Hepatocyte (in vitro differentiated cells): ENCODE measurements around the gene TSFM. TPM values are rescaled to one million over a fixed set of nuclear protein-coding genes. Genes with fewer than 3 reads are reported as not detected.

Experiments used
- DNase-seq: peaks from one replicate; pipeline ENCODE4 v3.0.0-alpha.2; 2016; ENCODE audit warnings: low spot score
- H2AFZ ChIP-seq: fragments of 200-600 bp; sonication (generic); 2 replicates; pipeline ENCODE4 v1.6.0; 2016; ENCODE audit warnings: antibody characterized with exemption, mild to moderate bottlenecking
- H3K27ac ChIP-seq: fragments of 200-600 bp; sonication (generic); 2 replicates; pipeline ENCODE4 v1.5.1; 2016; ENCODE audit warnings: mild to moderate bottlenecking
- H3K27me3 ChIP-seq: fragments of 200-600 bp; sonication (generic); 2 replicates; pipeline ENCODE4 v1.6.1; 2016
- H3K36me3 ChIP-seq: fragments of 200-600 bp; sonication (generic); replicated peaks from 2 replicates; pipeline ENCODE4 v1.5.1; 2016; ENCODE audit warnings: low read depth; ENCODE audit not compliant: insufficient read depth
- H3K4me1 ChIP-seq: fragments of 200-600 bp; sonication (generic); 2 replicates; pipeline ENCODE4 v1.5.1; 2016; ENCODE audit warnings: mild to moderate bottlenecking, moderate library complexity; ENCODE audit not compliant: insufficient read depth
- H3K4me2 ChIP-seq: fragments of 200-600 bp; sonication (generic); 2 replicates; pipeline ENCODE4 v1.6.0; 2016
- H3K4me3 ChIP-seq: fragments of 200-600 bp; sonication (generic); 2 replicates; pipeline ENCODE4 v1.5.1; 2016; ENCODE audit warnings: mild to moderate bottlenecking
- H3K79me2 ChIP-seq: fragments of 200-600 bp; sonication (generic); 2 replicates; pipeline ENCODE4 v1.6.0; 2017; ENCODE audit warnings: mild to moderate bottlenecking
- H3K9me2 ChIP-seq: fragments of 200-600 bp; sonication (generic); replicated peaks from 2 replicates; pipeline ENCODE4 v1.6.0; 2017; ENCODE audit warnings: mild to moderate bottlenecking; ENCODE audit not compliant: insufficient read depth
- H3K9me3 ChIP-seq: fragments of 200-600 bp; sonication (generic); 2 replicates; pipeline ENCODE4 v1.5.1; 2016; ENCODE audit warnings: low read depth, mild to moderate bottlenecking
- H4K20me1 ChIP-seq: fragments of 200-600 bp; sonication (generic); 2 replicates; pipeline ENCODE4 v1.6.0; 2016; ENCODE audit warnings: mild to moderate bottlenecking; ENCODE audit not compliant: insufficient read depth, poor library complexity, severe bottlenecking
- CTCF ChIP-seq: fragments of 200-600 bp; sonication (generic); IDR thresholded peaks from 2 replicates; pipeline ENCODE4 v1.5.1; 2016; ENCODE audit warnings: antibody characterized with exemption, mild to moderate bottlenecking; ENCODE audit not compliant: poor library complexity
- EZH2 ChIP-seq: fragments of 200-600 bp; sonication (generic); IDR thresholded peaks from 2 replicates; pipeline ENCODE4 v1.6.1; 2016; ENCODE audit warnings: antibody characterized with exemption, mild to moderate bottlenecking, borderline replicate concordance
- EZH2phosphoT487 ChIP-seq: fragments of 200-600 bp; sonication (generic); IDR thresholded peaks from one replicate; pipeline ENCODE4 v1.6.1; 2018; ENCODE audit warnings: antibody characterized with exemption, mild to moderate bottlenecking, low read depth, moderate library complexity; ENCODE audit not compliant: unreplicated experiment, severe bottlenecking
- WGBS: methylation state at CpG from one replicate; pipeline ENCODE4 v1.1.6; 2016; ENCODE audit warnings: low lambda C conversion rate; ENCODE audit errors: missing lambda C conversion rate; 5-methylcytosine and 5-hydroxymethylcytosine counted together
- polyA plus RNA-seq: library from polyadenylated mRNA; unstranded; fragments of >200 nt; fragmentation: Nextera tagmentation; extraction: Ambion mirVana; gene quantifications from 2 replicates; pipeline ENCODE4 v1.2.1, GENCODE V29; 2016
- total RNA-seq: library from RNA; depleted of rRNA; stranded (reverse); fragments of >200 nt; gene quantifications from 2 replicates; pipeline ENCODE4 v1.2.3, GENCODE V29; 2014

Gene TSFM
- total and polyA plus RNA-seq, 2 experiments from 2014 or later: 15.7 to 38.9 TPM

DNA sequence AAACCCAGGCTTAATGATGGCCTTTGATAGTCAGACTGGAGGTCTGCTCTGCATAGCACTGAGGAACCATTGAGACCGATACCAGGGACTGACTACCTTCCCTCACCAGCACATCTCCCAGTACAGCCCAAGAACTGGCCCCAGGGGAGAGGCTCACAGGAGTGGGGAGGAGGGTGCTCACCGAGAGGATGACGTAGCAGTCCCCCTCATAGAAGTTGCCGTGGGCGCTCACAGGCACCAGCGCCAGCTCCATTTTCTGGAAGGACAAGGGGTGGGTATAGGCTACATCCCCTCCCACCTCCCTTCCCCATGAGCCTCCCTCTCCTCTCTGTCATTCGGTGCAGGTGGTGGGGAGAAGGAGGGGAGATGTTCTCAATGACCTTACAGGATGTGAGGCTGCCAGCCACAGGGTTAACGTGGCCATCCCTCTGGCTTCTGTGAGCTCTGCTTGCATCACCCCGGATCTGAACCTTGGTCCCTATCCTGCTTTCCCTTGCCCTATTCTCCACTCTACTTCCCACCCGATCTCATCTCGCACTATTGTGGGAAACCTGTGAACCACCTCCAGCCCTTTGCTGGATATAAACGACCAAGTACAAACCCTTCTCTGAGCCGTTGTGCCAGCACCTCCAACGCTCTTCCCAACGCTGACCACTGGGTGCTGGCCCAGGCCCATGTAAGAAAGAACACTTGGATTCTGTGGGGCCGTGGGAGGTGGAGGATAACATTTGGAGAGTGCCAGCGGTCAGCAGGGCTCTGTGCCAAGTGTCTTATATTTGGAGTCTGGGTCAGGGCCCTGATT is 31.6 kb downstream of the TSFM start:
- Histone ChIP-seq H3K79me2 (no peaks in the 10 kb centered on the region), H2AFZ (no peak overlapping the region), H3K27ac (no peak overlapping the region), H3K4me1 (peaks cover 5% of the 10 kb centered on the region), H3K9me3 (no peaks in the 10 kb centered on the region), H3K36me3 (no peaks in the 10 kb centered on the region), H3K27me3 (no peaks in the 10 kb centered on the region), H4K20me1 (no peaks in the 10 kb centered on the region), H3K9me2 (no peaks in the 10 kb centered on the region), H3K4me3 (no peak overlapping the region), H3K4me2 (no peak overlapping the region)
- TF ChIP-seq CTCF: no peak
- no peak for TF ChIP-seq EZH2phosphoT487
- no peak for TF ChIP-seq EZH2
- 81% methylated on average over 17 of the region's 17 CpGs for WGBS
- DNase-seq: no peak

GRCh38 chr12:57815177-57816000 is 32.8 kb downstream of the TSFM start:
- TF ChIP-seq EZH2phosphoT487 (no peak), EZH2 (no peak), CTCF (no peak)
- 70% methylated on average over 13 of the region's 13 CpGs for WGBS
- DNase-seq: no peak
- H3K36me3 ChIP-seq: no peaks in the 10 kb centered on the region
- H3K9me2 ChIP-seq: no peaks in the 10 kb centered on the region
- H3K4me2 ChIP-seq: no peak overlapping the region
- no peaks in the 10 kb centered on the region for H3K9me3 ChIP-seq
- H3K4me1 ChIP-seq: peaks cover 5% of the 10 kb centered on the region
- H3K27me3 ChIP-seq: no peaks in the 10 kb centered on the region
- no peaks in the 10 kb centered on the region for H3K79me2 ChIP-seq
- H2AFZ ChIP-seq: no peak overlapping the region
- no peak overlapping the region for H3K4me3 ChIP-seq
- no peaks in the 10 kb centered on the region for H4K20me1 ChIP-seq
- no peak overlapping the region for H3K27ac ChIP-seq

DNA sequence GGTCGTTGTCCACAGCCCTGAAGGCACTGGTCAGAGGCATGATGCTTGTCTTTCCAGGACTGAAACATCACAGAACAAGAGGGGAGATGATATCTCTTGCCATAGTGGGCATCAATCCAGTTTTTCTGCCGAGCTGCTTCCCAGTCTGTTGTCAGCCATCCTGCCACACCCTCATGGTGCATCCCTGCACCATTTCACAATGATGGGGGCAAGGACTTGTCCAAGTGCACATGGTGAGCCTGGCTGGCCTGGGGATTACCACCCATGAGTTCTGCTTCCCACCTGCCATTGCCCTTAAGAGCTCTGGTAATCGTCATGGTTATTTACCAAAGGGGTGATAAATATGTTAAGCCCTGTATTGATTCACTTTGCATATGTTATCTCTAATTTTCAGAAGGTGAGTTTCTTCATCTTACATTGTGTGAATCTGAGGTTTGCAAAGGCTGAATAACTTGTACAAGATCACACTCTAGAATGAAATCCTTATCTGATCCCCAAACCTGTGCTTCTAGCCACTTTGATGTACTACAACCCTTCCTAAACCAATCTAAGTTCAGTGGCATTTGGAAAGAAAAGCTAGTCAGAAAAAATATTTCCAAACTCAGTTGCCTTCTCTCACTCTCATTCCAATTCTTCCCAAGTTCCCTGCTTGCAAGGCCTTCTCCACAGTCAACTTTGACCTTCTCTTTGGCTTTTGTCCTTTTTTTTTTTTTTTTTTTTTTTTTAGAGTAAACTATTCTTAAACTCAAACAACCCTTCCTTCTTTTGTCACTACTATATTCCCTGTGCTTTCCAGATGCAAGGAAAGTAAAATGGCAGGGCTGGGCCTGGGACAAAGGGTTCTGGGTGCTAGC is 33.6 kb downstream of the TSFM start:
- WGBS: 70% methylated on average over 3 of the region's 3 CpGs
- peaks cover under 1% of the 10 kb centered on the region for H4K20me1 ChIP-seq
- peaks cover 5% of the 10 kb centered on the region for H3K4me1 ChIP-seq
- no peaks in the 10 kb centered on the region for H3K36me3 ChIP-seq
- no peak overlapping the region for H2AFZ ChIP-seq
- no peaks in the 10 kb centered on the region for H3K79me2 ChIP-seq
- no peaks in the 10 kb centered on the region for H3K9me3 ChIP-seq
- H3K27me3 ChIP-seq: no peaks in the 10 kb centered on the region
- TF ChIP-seq EZH2 (no peak), EZH2phosphoT487 (no peak), CTCF (no peak)
- no peak overlapping the region for H3K4me3 ChIP-seq
- H3K27ac ChIP-seq: no peak overlapping the region
- no peak for DNase-seq
- no peak overlapping the region for H3K4me2 ChIP-seq
- H3K9me2 ChIP-seq: no peaks in the 10 kb centered on the region
